Measurements from ENCODE around the gene ZBTB49. TPM values are rescaled to one million over a fixed set of nuclear protein-coding genes. Genes with fewer than 3 reads are reported as not detected.

The ZBTB49 gene
- total and polyA plus RNA-seq, 11 donors: 1.1 to 6.7 (median 3.3) TPM

DNA sequence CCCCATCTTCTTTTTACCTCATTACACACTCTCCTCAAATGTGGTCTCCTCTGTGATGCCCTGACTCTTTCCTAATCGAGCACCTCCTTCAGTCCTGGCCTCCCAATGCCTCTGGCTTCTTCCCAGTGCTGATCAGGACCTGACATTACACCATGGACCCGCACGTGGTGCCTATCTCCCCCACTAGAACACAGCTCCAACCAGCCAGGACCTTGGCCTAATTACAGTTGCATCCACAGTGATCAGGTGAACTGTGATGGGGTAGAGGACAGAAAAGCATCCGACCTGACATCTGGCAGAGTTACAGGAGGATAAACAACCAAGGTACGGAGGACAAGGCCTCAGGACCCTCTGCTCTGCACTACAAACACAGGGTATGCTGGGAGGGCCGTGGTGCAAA is 12.5 kb upstream of the ZBTB49 start:
- no peak overlapping the region for H3K27ac ChIP-seq
- no peaks in the 10 kb centered on the region for H3K4me1 ChIP-seq
- ATAC-seq: no peak
- no peaks in the 10 kb centered on the region for H3K9me3 ChIP-seq
- H3K4me3 ChIP-seq: no peak overlapping the region
- peaks cover 0 to 98% (median 95%) of the 10 kb centered on the region in 9 donors for H3K36me3 ChIP-seq
- 70 to 84% (median 77%) methylated on average over 6 of the region's 6 CpGs for WGBS, 4 donors
- no peaks in the 10 kb centered on the region for H3K27me3 ChIP-seq
- TF ChIP-seq, protein P1, sequence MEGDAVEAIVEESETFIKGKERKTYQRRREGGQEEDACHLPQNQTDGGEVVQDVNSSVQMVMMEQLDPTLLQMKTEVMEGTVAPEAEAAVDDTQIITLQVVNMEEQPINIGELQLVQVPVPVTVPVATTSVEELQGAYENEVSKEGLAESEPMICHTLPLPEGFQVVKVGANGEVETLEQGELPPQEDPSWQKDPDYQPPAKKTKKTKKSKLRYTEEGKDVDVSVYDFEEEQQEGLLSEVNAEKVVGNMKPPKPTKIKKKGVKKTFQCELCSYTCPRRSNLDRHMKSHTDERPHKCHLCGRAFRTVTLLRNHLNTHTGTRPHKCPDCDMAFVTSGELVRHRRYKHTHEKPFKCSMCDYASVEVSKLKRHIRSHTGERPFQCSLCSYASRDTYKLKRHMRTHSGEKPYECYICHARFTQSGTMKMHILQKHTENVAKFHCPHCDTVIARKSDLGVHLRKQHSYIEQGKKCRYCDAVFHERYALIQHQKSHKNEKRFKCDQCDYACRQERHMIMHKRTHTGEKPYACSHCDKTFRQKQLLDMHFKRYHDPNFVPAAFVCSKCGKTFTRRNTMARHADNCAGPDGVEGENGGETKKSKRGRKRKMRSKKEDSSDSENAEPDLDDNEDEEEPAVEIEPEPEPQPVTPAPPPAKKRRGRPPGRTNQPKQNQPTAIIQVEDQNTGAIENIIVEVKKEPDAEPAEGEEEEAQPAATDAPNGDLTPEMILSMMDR (IDR thresholded peaks at IDR 0.05): no peak
- no peak for TF ChIP-seq POLR2A (IDR thresholded peaks at IDR 0.05)
- DNase-seq: no peak
- intact Hi-C loops (cut with DNase I): no loop called here

DNA sequence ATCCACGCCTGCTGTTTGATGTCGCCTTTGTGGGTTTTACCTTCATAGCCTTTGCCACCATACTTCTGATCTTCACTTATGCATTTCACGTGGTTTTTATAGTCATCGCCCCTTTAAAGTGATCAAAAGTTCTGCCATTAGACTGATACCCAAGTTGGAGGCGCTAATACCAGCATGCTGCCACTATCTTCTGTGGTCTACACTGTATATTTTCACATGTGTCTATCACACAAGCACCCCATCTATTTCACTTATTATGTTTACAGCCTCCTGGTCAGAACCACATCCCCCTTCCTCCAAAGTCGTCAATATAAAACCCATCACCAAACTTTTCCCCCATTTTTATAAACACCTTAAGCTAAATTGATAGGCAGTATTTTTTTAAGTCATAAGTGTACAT is 8.3 kb upstream of the ZBTB49 start:
- no peak for DNase-seq
- Histone ChIP-seq H3K36me3 (peaks cover 0 to 94% (median 69%) of the 10 kb centered on the region in 9 donors), H3K9me3 (no peaks in the 10 kb centered on the region), H3K27me3 (no peaks in the 10 kb centered on the region), H3K27ac (no peak overlapping the region), H3K4me1 (peaks cover 0 to 25% (median 6%) of the 10 kb centered on the region in 12 donors), H3K4me3 (no peak overlapping the region)
- intact Hi-C loops (cut with DNase I): no loop called here
- WGBS, 4 donors: 86 to 96% (median 91%) methylated on average over 6 of the region's 6 CpGs
- no peak for TF ChIP-seq POLR2A (IDR thresholded peaks at IDR 0.05)
- TF ChIP-seq, protein P1 (IDR thresholded peaks at IDR 0.05): no peak
- ATAC-seq: no peak

DNA sequence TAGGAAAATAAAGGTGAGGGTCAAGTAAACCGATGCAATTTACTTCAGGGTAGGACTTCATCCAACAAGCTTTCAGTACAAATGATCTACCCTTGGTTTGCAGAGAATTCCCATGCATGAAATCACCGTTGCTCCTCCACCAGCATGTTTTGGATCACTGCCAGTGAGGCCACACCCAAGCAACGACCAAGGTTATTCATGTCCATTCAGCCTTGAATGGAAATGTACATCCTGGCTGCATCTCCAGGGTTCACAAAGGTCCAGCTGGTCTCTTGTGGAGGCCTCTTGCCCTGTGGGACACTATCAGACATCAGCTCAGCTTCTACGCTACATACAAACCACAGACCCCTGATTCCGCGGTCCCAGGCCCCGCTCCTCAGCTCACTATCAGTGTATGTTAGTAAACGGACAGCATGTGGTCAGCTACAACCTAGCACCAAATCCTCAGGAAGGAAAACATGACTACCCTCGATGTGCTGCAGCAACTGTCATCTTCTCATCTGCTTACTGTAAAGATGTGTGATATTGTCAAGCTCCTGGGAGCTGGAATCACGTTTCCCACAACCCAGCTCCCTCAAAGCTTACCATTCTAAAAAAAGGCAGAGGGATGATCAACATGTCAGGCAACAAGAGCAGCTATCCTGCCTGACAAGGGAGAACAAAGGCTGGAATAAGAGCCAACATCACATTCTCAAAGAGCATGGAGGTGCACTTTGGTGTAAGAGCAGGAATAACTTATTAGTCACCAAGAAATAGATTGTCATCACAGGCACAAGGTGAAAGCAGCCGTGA is 5.0 kb upstream of the ZBTB49 start:
- Histone ChIP-seq H3K4me3 (no peak overlapping the region), H3K27me3 (no peaks in the 10 kb centered on the region), H3K27ac (peak overlapping the region in 10 of 12 donors; percentile 28 to 78 (median 54)), H3K9me3 (no peaks in the 10 kb centered on the region), H3K36me3 (peaks cover 0 to 62% (median 39%) of the 10 kb centered on the region in 9 donors), H3K4me1 (peaks cover 0 to 42% (median 17%) of the 10 kb centered on the region in 12 donors)
- TF ChIP-seq, protein P1 (IDR thresholded peaks at IDR 0.05): no peak
- no peak for TF ChIP-seq POLR2A (IDR thresholded peaks at IDR 0.05)
- intact Hi-C loops (cut with DNase I): loop anchor here in 3 of 10 donors (5.0 kb wide), 2 partner anchors 33 to 38 kb away; partner anchors contain the start of gene TMEM128 (in 2 of the 3)
- DNase-seq: no peak
- 44 to 52% (median 47%) methylated on average over 11 of the region's 11 CpGs for WGBS, 4 donors
- peak; percentile 19 to 74 (median 36) for ATAC-seq

DNA sequence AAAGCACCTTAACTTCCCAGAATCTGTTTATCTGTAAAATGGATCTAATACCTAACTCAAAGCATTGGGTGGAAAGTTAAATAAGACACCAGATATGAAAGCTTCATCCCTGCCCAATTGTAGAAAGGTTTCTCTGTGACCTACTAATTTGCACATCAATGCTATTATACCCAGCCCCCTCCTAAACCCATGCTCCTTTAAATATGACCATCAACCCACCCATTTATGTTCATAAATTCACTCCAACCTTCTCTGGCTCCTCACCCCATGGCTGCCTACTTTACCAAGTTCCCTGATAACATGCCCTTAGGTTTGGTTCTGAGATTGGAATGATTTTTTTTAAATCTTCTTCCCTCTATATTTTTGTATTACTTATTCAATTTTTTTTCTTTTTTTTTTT is 2.0 kb upstream of the ZBTB49 start:
- no peaks in the 10 kb centered on the region for H3K27me3 ChIP-seq
- H3K4me3 ChIP-seq: no peak overlapping the region
- H3K27ac ChIP-seq: no peak overlapping the region
- H3K9me3 ChIP-seq: no peaks in the 10 kb centered on the region
- peaks cover 0 to 40% (median 9%) of the 10 kb centered on the region in 9 donors for H3K36me3 ChIP-seq
- no peak for TF ChIP-seq POLR2A (IDR thresholded peaks at IDR 0.05)
- TF ChIP-seq, protein P1 (IDR thresholded peaks at IDR 0.05): no peak
- no peak for DNase-seq
- intact Hi-C loops (cut with DNase I): loop anchor here in 3 of 10 donors (5.0 kb wide), 2 partner anchors 36 to 41 kb away; partner anchors contain the start of gene TMEM128 (in 2 of the 3)
- ATAC-seq: no peak
- H3K4me1 ChIP-seq: peaks cover 0 to 59% (median 28%) of the 10 kb centered on the region in 12 donors
